HepG2 (cell line): ENCODE results near the gene TGFA. TPM values are rescaled to one million over a fixed set of nuclear protein-coding genes. Genes with fewer than 3 reads are reported as not detected.

Experiments
- ATAC-seq: fragments of 200-7000 bp; cut with Tn5 transposase; 3 replicates; pipeline ENCODE4 v1.9.1; 2020; ENCODE audit warnings: mild to moderate bottlenecking, moderate library complexity
- BruUV-seq: library from RNA; stranded (reverse); fragments of 400-500 nt; replicated peaks from 2 replicates; lab custom pipeline; 2021; lab: Mats Ljungman, UMichigan
- CTCF ChIA-PET: fragments of 300-600 bp; formaldehyde crosslinking; extraction: SDS; loops from one replicate; lab custom pipeline; 2021; ENCODE audit warnings: low total read pairs, inconsistent platforms, low intra/inter-chr PET ratio; lab: Yijun Ruan, JAX
- POLR2A ChIA-PET: fragments of 350-600 bp; sonication (Branson Sonifier 250); formaldehyde crosslinking; loops from one replicate; lab custom pipeline; 2020; ENCODE audit warnings: antibody characterized with exemption, inconsistent platforms; lab: Yijun Ruan, JAX
- DNase-seq: peaks from one replicate; pipeline ENCODE4 v3.0.0-alpha.2; 2015; ENCODE audit warnings: low spot score
- FAIRE-seq: peaks from 3 replicates; lab custom pipeline; 2011; peaks lifted over from hg19 to GRCh38; lab: Jason Lieb, UNC
- H2AFZ ChIP-seq: one replicate; pipeline ENCODE4 v1.6.1; 2011; ENCODE audit warnings: low read length, inconsistent platforms
- H3K27ac ChIP-seq: fragments of 300-600 bp; 3 replicates; pipeline ENCODE4 v1.8.0; 2011; ENCODE audit warnings: mixed run types, mild to moderate bottlenecking, mixed read lengths, low read length, inconsistent platforms; ENCODE audit not compliant: insufficient read depth; ENCODE audit errors: extremely low read length
- H3K27me3 ChIP-seq, 2 experiments: fragments of 200-600 bp in 1 of 2; 2 replicates in 1 of 2; 3 replicates in 1 of 2; pipeline versions ENCODE4 v1.6.0 to v1.8.0; 2011; ENCODE audit warnings: low read length in 2 of 2, mild to moderate bottlenecking in 2 of 2, moderate library complexity in 2 of 2, inconsistent platforms in 1 of 2; ENCODE audit not compliant: insufficient read depth in 2 of 2, control insufficient read depth in 1 of 2
- H3K36me3 ChIP-seq, 2 experiments: fragments of 200-600 bp in 1 of 2; replicated peaks in 1 of 2; 2 replicates in 1 of 2; 3 replicates in 1 of 2; pipeline versions ENCODE4 v1.5.1 to v1.8.0; 2011; ENCODE audit warnings: low read length in 2 of 2, inconsistent platforms in 1 of 2; ENCODE audit not compliant: insufficient read depth in 2 of 2, control insufficient read depth in 1 of 2
- H3K4me1 ChIP-seq: 2 replicates; pipeline ENCODE4 v1.5.1; 2012; ENCODE audit warnings: low read length, inconsistent platforms; ENCODE audit not compliant: insufficient read depth
- H3K4me2 ChIP-seq: 2 replicates; pipeline ENCODE4 v1.6.0; 2011; ENCODE audit warnings: low read depth, low read length, inconsistent platforms
- H3K4me3 ChIP-seq, 3 experiments: fragments of 200-600 bp in 1 of 3; sonication (generic), shearing (Covaris generic) in 1 of 3; replicated peaks in 1 of 3; 2 replicates each; pipeline ENCODE4 v1.5.1; 2011 to 2016; ENCODE audit warnings: low read length in 3 of 3, inconsistent platforms in 2 of 3, low read depth in 2 of 3, mild to moderate bottlenecking in 2 of 3, control low read depth in 1 of 3, mixed read lengths in 1 of 3; ENCODE audit not compliant: insufficient read depth in 1 of 3
- H3K79me2 ChIP-seq: one replicate; pipeline ENCODE4 v1.6.1; 2011; ENCODE audit warnings: low read length, inconsistent platforms; ENCODE audit not compliant: insufficient read depth
- H3K9ac ChIP-seq: 2 replicates; pipeline ENCODE4 v1.6.0; 2011; ENCODE audit warnings: mild to moderate bottlenecking, low read depth, low read length, inconsistent platforms; ENCODE audit not compliant: insufficient read depth
- H3K9me3 ChIP-seq: 2 replicates; pipeline ENCODE4 v1.5.1; 2012; ENCODE audit warnings: mild to moderate bottlenecking, low read length
- H4K20me1 ChIP-seq: 2 replicates; pipeline ENCODE4 v1.6.0; 2011; ENCODE audit warnings: inconsistent platforms, mild to moderate bottlenecking, low read length, moderate library complexity; ENCODE audit not compliant: insufficient read depth
- FOXM1 ChIP-seq: sonication (generic); formaldehyde crosslinking; IDR thresholded peaks from 2 replicates; pipeline ENCODE4 v1.5.0; 2020; ENCODE audit warnings: missing genetic modification reagents
- MAFF ChIP-seq: IDR thresholded peaks from 2 replicates; pipeline ENCODE4 v1.6.1; 2011; ENCODE audit warnings: low read depth, low read length, improper control_type of control experiment
- MAFK ChIP-seq, 2 experiments: IDR thresholded peaks in 1 of 2; conservative IDR thresholded peaks in 1 of 2; 2 replicates each; pipeline ENCODE4 v1.6.1; 2011; ENCODE audit warnings: improper control_type of control experiment in 2 of 2, low read length in 2 of 2
- RARA ChIP-seq: IDR thresholded peaks from 2 replicates; pipeline ENCODE4 v1.6.1; 2016; ENCODE audit warnings: missing genetic modification reagents, missing compliant biosample characterization
- WGBS: methylation state at CpG from one replicate; pipeline ENCODE4 v1.1.6; 2017; ENCODE audit warnings: low lambda C conversion rate; 5-methylcytosine and 5-hydroxymethylcytosine counted together
- in situ Hi-C: cut with HindIII; loops from 2 replicates; pipeline ENCODE4 v1.10.0; 2017; ENCODE audit warnings: low pct_unique_long_range_greater_than_20kb; ENCODE audit not compliant: extremely low pct_ligation_motif_present
- intact Hi-C: fragments of 100-400 bp; cut with micrococcal nuclease; formaldehyde crosslinking; loops from one replicate; pipeline ENCODE4 v1.10.0; 2022; ENCODE audit not compliant: unreplicated experiment
- polyA plus RNA-seq, 8 experiments: library from polyadenylated mRNA; depleted of rRNA in 3 of 8; stranded (reverse) in 7 of 8; unstranded in 1 of 8; fragments of >200 nt; fragmentation: Illumina TruSeq in 4 of 8; extraction: Trizol in 4 of 8; gene quantifications; 2 replicates each; pipeline versions ENCODE4 v1.2.1 to v1.2.3, GENCODE V29; 2011 to 2016; ENCODE audit warnings: low read depth in 4 of 8, missing spikeins in 1 of 8, mixed read lengths in 1 of 8; ENCODE audit not compliant: insufficient read depth in 1 of 8
- total RNA-seq, 5 experiments: library from RNA; depleted of rRNA; stranded (reverse); fragments of >200 nt; fragmentation: Illumina TruSeq; extraction: Trizol; gene quantifications; 2 replicates each; pipeline ENCODE4 v1.2.3, GENCODE V29; 2016; ENCODE audit warnings: low read depth in 1 of 5
- TF ChIP-seq, protein P1 (sequence below): sonication (generic); formaldehyde crosslinking; IDR thresholded peaks from 2 replicates; pipeline ENCODE4 v1.4.0; 2020; ENCODE audit warnings: missing genetic modification reagents
- TF ChIP-seq, protein P2 (sequence below), 2 experiments: fragments of 450-650 bp in 1 of 2; sonication (generic) in 1 of 2; formaldehyde crosslinking; IDR thresholded peaks; 2 replicates each; pipeline versions ENCODE4 v1.5.0 to v1.8.0; 2020 to 2022; ENCODE audit warnings: mild to moderate bottlenecking in 1 of 2, missing genetic modification reagents in 1 of 2
- TF ChIP-seq, protein P3 (sequence below): sonication (generic); formaldehyde crosslinking; IDR thresholded peaks from 2 replicates; pipeline ENCODE4 v1.4.0; 2020; ENCODE audit warnings: missing genetic modification reagents
- TF ChIP-seq, protein P4 (sequence below): IDR thresholded peaks from 2 replicates; pipeline ENCODE4 v1.6.1; 2018; ENCODE audit warnings: missing genetic modification reagents

TGFA gene
- total and polyA plus RNA-seq, 2 of the 13 experiments (the other 11 are each of a cell fraction or from before 2014, with no cell fraction given), result 7.8 to 15.3 TPM

DNA sequence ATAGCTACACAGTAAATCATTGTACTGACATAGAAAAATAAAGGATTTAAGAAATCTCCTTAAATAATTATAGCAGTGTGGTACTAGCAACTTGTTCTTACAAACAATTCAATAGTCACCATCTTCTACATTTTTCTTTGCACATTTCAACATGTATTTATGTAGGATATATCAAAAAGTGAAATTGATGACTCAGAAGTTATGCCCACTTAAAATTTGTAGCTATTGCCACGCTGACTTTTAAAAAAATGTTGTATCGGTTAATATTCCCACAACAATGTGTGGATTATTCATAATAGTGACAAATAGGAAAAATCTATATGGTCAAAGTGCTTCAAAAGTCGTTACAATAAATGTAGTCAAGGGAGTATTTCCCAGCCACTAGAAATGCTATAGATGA, 6.7 kb downstream of the TGFA start:
- H3K27ac ChIP-seq, result no peak overlapping the region
- ATAC-seq (no peak), FAIRE-seq (no peak), DNase-seq (no peak)
- no peak overlapping the region for H2AFZ ChIP-seq
- peaks cover 5% of the 10 kb centered on the region; the same call in 1 of the 2 replicates for H4K20me1 ChIP-seq
- 82% methylated on average over 3 of the region's 3 CpGs for WGBS
- no peaks in the 10 kb centered on the region for H3K27me3 ChIP-seq
- peak; percentile 64 to 80 for TF ChIP-seq MAFK (conservative IDR thresholded peaks at IDR 0.05 in 1 of 2, IDR thresholded peaks at IDR 0.05 in 1 of 2; ENCODE audit: low read length in 2 of 2)
- no peak for TF ChIP-seq RARA (CRISPR knock-in tag)
- peak; percentile 71; the same call in 1 of the 2 replicates for TF ChIP-seq MAFF
- peaks cover 12% of the 10 kb centered on the region for H3K4me1 ChIP-seq
- no peak overlapping the region for H3K4me3 ChIP-seq
- H3K4me2 ChIP-seq, result no peak overlapping the region
- H3K36me3 ChIP-seq, result no peaks in the 10 kb centered on the region
- peaks cover 36% of the 10 kb centered on the region for H3K79me2 ChIP-seq
- no peaks in the 10 kb centered on the region for H3K9me3 ChIP-seq
- no peak overlapping the region for H3K9ac ChIP-seq
- BruUV-seq, result no TSS peak
- intact Hi-C loops, result no loop called here
- ChIA-PET POLR2A (no interaction called here), CTCF (no interaction called here)
- in situ Hi-C loops, result no loop called here

DNA sequence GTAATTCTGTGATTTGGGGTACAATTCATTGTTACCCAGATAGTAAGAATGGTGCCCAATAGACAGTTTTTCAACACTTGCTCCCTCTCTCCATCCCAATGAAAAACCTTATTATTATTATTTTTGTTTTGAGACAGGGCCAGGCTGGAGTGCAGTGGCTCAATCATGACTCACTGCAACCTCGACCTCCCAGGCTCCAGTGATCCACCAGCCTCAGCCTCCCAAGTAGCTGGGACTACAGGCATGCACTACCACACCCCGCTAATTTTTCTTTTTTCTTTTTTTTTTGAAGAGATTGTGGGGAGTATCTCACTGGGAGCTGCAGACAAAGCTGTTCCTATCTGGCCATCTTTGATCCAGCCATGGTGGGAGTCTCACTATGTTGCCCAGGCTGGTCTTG, 7.2 kb downstream of the TGFA start:
- Histone ChIP-seq H3K27ac (no peak overlapping the region), H3K4me1 (peaks cover 11% of the 10 kb centered on the region), H3K4me2 (no peak overlapping the region), H3K9me3 (no peaks in the 10 kb centered on the region), H3K79me2 (peaks cover 33% of the 10 kb centered on the region), H3K27me3 (no peaks in the 10 kb centered on the region), H2AFZ (no peak overlapping the region), H4K20me1 (peaks cover 5% of the 10 kb centered on the region; the same call in 1 of the 2 replicates), H3K4me3 (no peak overlapping the region), H3K9ac (no peak overlapping the region), H3K36me3 (no peaks in the 10 kb centered on the region; a peak in 1 of 5 replicates)
- ATAC-seq (no peak), FAIRE-seq (no peak), DNase-seq (no peak)
- WGBS, result 84% methylated on average over 2 of the region's 2 CpGs
- ChIA-PET POLR2A (no interaction called here), CTCF (no interaction called here)
- in situ Hi-C loops, result no loop called here
- no TSS peak for BruUV-seq
- intact Hi-C loops, result no loop called here
- TF ChIP-seq, protein P1, sequence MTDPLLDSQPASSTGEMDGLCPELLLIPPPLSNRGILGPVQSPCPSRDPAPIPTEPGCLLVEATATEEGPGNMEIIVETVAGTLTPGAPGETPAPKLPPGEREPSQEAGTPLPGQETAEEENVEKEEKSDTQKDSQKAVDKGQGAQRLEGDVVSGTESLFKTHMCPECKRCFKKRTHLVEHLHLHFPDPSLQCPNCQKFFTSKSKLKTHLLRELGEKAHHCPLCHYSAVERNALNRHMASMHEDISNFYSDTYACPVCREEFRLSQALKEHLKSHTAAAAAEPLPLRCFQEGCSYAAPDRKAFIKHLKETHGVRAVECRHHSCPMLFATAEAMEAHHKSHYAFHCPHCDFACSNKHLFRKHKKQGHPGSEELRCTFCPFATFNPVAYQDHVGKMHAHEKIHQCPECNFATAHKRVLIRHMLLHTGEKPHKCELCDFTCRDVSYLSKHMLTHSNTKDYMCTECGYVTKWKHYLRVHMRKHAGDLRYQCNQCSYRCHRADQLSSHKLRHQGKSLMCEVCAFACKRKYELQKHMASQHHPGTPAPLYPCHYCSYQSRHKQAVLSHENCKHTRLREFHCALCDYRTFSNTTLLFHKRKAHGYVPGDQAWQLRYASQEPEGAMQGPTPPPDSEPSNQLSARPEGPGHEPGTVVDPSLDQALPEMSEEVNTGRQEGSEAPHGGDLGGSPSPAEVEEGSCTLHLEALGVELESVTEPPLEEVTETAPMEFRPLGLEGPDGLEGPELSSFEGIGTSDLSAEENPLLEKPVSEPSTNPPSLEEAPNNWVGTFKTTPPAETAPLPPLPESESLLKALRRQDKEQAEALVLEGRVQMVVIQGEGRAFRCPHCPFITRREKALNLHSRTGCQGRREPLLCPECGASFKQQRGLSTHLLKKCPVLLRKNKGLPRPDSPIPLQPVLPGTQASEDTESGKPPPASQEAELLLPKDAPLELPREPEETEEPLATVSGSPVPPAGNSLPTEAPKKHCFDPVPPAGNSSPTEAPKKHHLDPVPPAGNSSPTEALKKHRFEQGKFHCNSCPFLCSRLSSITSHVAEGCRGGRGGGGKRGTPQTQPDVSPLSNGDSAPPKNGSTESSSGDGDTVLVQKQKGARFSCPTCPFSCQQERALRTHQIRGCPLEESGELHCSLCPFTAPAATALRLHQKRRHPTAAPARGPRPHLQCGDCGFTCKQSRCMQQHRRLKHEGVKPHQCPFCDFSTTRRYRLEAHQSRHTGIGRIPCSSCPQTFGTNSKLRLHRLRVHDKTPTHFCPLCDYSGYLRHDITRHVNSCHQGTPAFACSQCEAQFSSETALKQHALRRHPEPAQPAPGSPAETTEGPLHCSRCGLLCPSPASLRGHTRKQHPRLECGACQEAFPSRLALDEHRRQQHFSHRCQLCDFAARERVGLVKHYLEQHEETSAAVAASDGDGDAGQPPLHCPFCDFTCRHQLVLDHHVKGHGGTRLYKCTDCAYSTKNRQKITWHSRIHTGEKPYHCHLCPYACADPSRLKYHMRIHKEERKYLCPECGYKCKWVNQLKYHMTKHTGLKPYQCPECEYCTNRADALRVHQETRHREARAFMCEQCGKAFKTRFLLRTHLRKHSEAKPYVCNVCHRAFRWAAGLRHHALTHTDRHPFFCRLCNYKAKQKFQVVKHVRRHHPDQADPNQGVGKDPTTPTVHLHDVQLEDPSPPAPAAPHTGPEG (CRISPR knock-in tag), result no peak
- TF ChIP-seq, protein P2, sequence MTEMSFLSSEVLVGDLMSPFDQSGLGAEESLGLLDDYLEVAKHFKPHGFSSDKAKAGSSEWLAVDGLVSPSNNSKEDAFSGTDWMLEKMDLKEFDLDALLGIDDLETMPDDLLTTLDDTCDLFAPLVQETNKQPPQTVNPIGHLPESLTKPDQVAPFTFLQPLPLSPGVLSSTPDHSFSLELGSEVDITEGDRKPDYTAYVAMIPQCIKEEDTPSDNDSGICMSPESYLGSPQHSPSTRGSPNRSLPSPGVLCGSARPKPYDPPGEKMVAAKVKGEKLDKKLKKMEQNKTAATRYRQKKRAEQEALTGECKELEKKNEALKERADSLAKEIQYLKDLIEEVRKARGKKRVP (CRISPR knock-in tag; IDR thresholded peaks at IDR 0.05), result no peak
- TF ChIP-seq, protein P3, sequence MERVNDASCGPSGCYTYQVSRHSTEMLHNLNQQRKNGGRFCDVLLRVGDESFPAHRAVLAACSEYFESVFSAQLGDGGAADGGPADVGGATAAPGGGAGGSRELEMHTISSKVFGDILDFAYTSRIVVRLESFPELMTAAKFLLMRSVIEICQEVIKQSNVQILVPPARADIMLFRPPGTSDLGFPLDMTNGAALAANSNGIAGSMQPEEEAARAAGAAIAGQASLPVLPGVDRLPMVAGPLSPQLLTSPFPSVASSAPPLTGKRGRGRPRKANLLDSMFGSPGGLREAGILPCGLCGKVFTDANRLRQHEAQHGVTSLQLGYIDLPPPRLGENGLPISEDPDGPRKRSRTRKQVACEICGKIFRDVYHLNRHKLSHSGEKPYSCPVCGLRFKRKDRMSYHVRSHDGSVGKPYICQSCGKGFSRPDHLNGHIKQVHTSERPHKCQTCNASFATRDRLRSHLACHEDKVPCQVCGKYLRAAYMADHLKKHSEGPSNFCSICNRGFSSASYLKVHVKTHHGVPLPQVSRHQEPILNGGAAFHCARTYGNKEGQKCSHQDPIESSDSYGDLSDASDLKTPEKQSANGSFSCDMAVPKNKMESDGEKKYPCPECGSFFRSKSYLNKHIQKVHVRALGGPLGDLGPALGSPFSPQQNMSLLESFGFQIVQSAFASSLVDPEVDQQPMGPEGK (CRISPR knock-in tag), result no peak
- TF ChIP-seq FOXM1, result no peak
- TF ChIP-seq, protein P4, sequence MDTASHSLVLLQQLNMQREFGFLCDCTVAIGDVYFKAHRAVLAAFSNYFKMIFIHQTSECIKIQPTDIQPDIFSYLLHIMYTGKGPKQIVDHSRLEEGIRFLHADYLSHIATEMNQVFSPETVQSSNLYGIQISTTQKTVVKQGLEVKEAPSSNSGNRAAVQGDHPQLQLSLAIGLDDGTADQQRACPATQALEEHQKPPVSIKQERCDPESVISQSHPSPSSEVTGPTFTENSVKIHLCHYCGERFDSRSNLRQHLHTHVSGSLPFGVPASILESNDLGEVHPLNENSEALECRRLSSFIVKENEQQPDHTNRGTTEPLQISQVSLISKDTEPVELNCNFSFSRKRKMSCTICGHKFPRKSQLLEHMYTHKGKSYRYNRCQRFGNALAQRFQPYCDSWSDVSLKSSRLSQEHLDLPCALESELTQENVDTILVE (CRISPR knock-in tag), result no peak
